CD14-positive monocyte (primary cell): ENCODE data around the gene LRRC4C. TPM values are rescaled to one million over a fixed set of nuclear protein-coding genes. Genes with fewer than 3 reads are reported as not detected.
"Not testable (repeated sequence)": the region's sequence is repeated elsewhere in the genome, so short reads cannot be mapped to it uniquely, and the experiment has no call there.

ENCODE experiments used
- DNase-seq, 3 donors: peaks; one replicate each; pipeline ENCODE4 v3.0.0-alpha.2; 2011 to 2022
- H2AFZ ChIP-seq: 2 replicates; pipeline ENCODE4 v1.6.0; 2012; ENCODE audit warnings: mild to moderate bottlenecking, low read depth, low read length, inconsistent platforms; ENCODE audit not compliant: insufficient read depth, poor library complexity, severe bottlenecking
- H3K27ac ChIP-seq, 2 donors: 1 replicate in 1 of 2; 2 replicates in 1 of 2; pipeline ENCODE4 v1.5.1; 2012 to 2013; ENCODE audit warnings: low read length in 2 of 2, control low read depth in 1 of 2, inconsistent platforms in 1 of 2, low read depth in 1 of 2, mild to moderate bottlenecking in 1 of 2
- H3K27me3 ChIP-seq, 2 donors: one replicate each; pipeline versions ENCODE4 v1.6.0 to v1.6.1; 2011 to 2013; ENCODE audit warnings: low read length in 2 of 2; ENCODE audit not compliant: control insufficient read depth in 2 of 2, insufficient read depth in 2 of 2
- H3K36me3 ChIP-seq, 2 donors: replicated peaks in 1 of 2; 1 replicate in 1 of 2; 2 replicates in 1 of 2; pipeline versions ENCODE4 v1.5.1 to v1.6.1; 2012 to 2013; ENCODE audit warnings: low read length in 2 of 2, control low read depth in 1 of 2, inconsistent platforms in 1 of 2, mild to moderate bottlenecking in 1 of 2; ENCODE audit not compliant: insufficient read depth in 2 of 2, control insufficient read depth in 1 of 2
- H3K4me1 ChIP-seq, 2 donors: 1 replicate in 1 of 2; 2 replicates in 1 of 2; pipeline versions ENCODE4 v1.5.1 to v1.6.1; 2012 to 2013; ENCODE audit warnings: low read length in 2 of 2, control low read depth in 1 of 2, inconsistent platforms in 1 of 2, mild to moderate bottlenecking in 1 of 2, moderate library complexity in 1 of 2; ENCODE audit not compliant: insufficient read depth in 2 of 2, control insufficient read depth in 1 of 2
- H3K4me2 ChIP-seq: replicated peaks from 2 replicates; pipeline ENCODE3; 2012; ENCODE audit warnings: low read length, moderate library complexity, mild to moderate bottlenecking; ENCODE audit not compliant: poor library complexity, severe bottlenecking; ENCODE audit errors: extremely low read depth
- H3K4me3 ChIP-seq, 3 experiments: fragments of 200-600 bp in 1 of 3; sonication (generic) in 1 of 3; replicated peaks in 1 of 3; 1 replicate in 2 of 3; 2 replicates in 1 of 3; pipeline ENCODE4 v1.5.1; 2011 to 2013; ENCODE audit warnings: low read length in 3 of 3, mild to moderate bottlenecking in 3 of 3, control low read depth in 2 of 3, low read depth in 2 of 3, inconsistent platforms in 1 of 3, moderate library complexity in 1 of 3
- H3K79me2 ChIP-seq: 2 replicates; pipeline ENCODE4 v1.6.0; 2012; ENCODE audit warnings: mild to moderate bottlenecking, control low read depth, inconsistent platforms, low read length, moderate library complexity; ENCODE audit not compliant: insufficient read depth
- H3K9ac ChIP-seq: 2 replicates; pipeline ENCODE4 v1.6.0; 2017; ENCODE audit warnings: low read length, mild to moderate bottlenecking; ENCODE audit not compliant: insufficient read depth, poor library complexity, severe bottlenecking
- H3K9me3 ChIP-seq, 2 donors: replicated peaks in 1 of 2; 1 replicate in 1 of 2; 2 replicates in 1 of 2; pipeline versions ENCODE4 v1.5.1 to v1.6.1; 2012 to 2013; ENCODE audit warnings: low read length in 2 of 2, control low read depth in 1 of 2; ENCODE audit not compliant: control insufficient read depth in 1 of 2, insufficient read depth in 1 of 2
- H4K20me1 ChIP-seq: 2 replicates; pipeline ENCODE4 v1.6.0; 2012; ENCODE audit warnings: mild to moderate bottlenecking, low read length, control low read depth, moderate library complexity; ENCODE audit not compliant: insufficient read depth
- H3K27ac Mint-ChIP-seq, 7 donors: one replicate each; pipeline ENCODE4 v1.8.0; 2020; ENCODE audit warnings: mild to moderate bottlenecking in 7 of 7, mixed read lengths in 7 of 7, moderate library complexity in 6 of 7, inconsistent platforms in 2 of 7
- H3K27me3 Mint-ChIP-seq, 3 donors: one replicate each; pipeline ENCODE4 v1.8.0; 2021 to 2022; ENCODE audit warnings: low read depth in 3 of 3, mild to moderate bottlenecking in 3 of 3, mixed read lengths in 3 of 3, moderate library complexity in 3 of 3, inconsistent platforms in 1 of 3
- H3K36me3 Mint-ChIP-seq, 2 donors: one replicate each; pipeline ENCODE4 v1.8.0; 2020; ENCODE audit warnings: mixed read lengths in 2 of 2, inconsistent platforms in 1 of 2, mild to moderate bottlenecking in 1 of 2
- H3K4me1 Mint-ChIP-seq: one replicate; pipeline ENCODE4 v1.8.0; 2020; ENCODE audit warnings: mild to moderate bottlenecking, mixed read lengths
- H3K4me3 Mint-ChIP-seq, 2 donors: one replicate each; pipeline ENCODE4 v1.8.0; 2020; ENCODE audit warnings: mild to moderate bottlenecking in 2 of 2, mixed read lengths in 2 of 2, moderate library complexity in 1 of 2
- H3K9me3 Mint-ChIP-seq, 7 donors: one replicate each; pipeline ENCODE4 v1.8.0; 2020 to 2022; ENCODE audit warnings: mixed read lengths in 7 of 7, mild to moderate bottlenecking in 6 of 7, moderate library complexity in 6 of 7, inconsistent platforms in 2 of 7
- CTCF ChIP-seq: fragments of 200-600 bp; IDR thresholded peaks from one replicate; pipeline ENCODE4 v1.8.0; 2022; ENCODE audit warnings: antibody characterized with exemption, mild to moderate bottlenecking
- WGBS: methylation state at CpG from one replicate; pipeline ENCODE4 v1.1.5; 2013; ENCODE audit warnings: missing lambda C conversion rate; ENCODE audit not compliant: insufficient coverage; 5-methylcytosine and 5-hydroxymethylcytosine counted together
- intact Hi-C, 2 donors: fragments of 100-400 bp; cut with micrococcal nuclease; formaldehyde crosslinking; loops; one replicate each; pipeline versions ENCODE4 v1.15.0 to v1.15.1; 2023
- polyA plus RNA-seq, 3 donors: library from polyadenylated mRNA; depleted of rRNA in 1 of 3; unstranded in 2 of 3; stranded (reverse) in 1 of 3; fragments of 300-500 nt in 2 of 3; fragments of >200 nt in 1 of 3; fragmentation: Illumina TruSeq in 2 of 3; gene quantifications; 1 replicate in 2 of 3; 2 replicates in 1 of 3; pipeline ENCODE4 v1.2.3, GENCODE V29; 2012 to 2021

LRRC4C gene
- polyA plus RNA-seq, 3 donors = not detected

GRCh38 chr11:40168414-40168813 lies 1291.0 kb downstream of the LRRC4C start:
- Mint-ChIP-seq H3K36me3 (no peaks in the 10 kb centered on the region), H3K9me3 (peaks cover 0 to 11% (median 3%) of the 10 kb centered on the region in 7 donors), H3K4me1 (no peaks in the 10 kb centered on the region), H3K27me3 (peaks cover 0 to 1% (median 0%) of the 10 kb centered on the region in 3 donors), H3K4me3 (no peak overlapping the region), H3K27ac (no peak overlapping the region)
- Histone ChIP-seq H3K4me3 (no peak overlapping the region), H3K9ac (no peak overlapping the region), H3K4me1 (no peaks in the 10 kb centered on the region), H3K27ac (no peak overlapping the region), H3K4me2 (no peak overlapping the region), H3K27me3 (no peaks in the 10 kb centered on the region), H3K36me3 (no peaks in the 10 kb centered on the region), H3K9me3 (peaks cover 0 to 8% of the 10 kb centered on the region in 2 donors), H3K79me2 (no peaks in the 10 kb centered on the region), H4K20me1 (no peaks in the 10 kb centered on the region), H2AFZ (no peak overlapping the region)
- DNase-seq = no peak
- TF ChIP-seq CTCF = no peak
- WGBS = no CpG with 5 or more reads among the region's 1 CpG
- intact Hi-C loops = no loop called here

- DNase-seq, H3K4me1 Mint-ChIP-seq, H3K27me3 Mint-ChIP-seq, H2AFZ ChIP-seq, H3K27ac Mint-ChIP-seq, H3K4me2 ChIP-seq, H3K4me1 ChIP-seq, H3K27me3 ChIP-seq, H3K9me3 ChIP-seq, H3K36me3 ChIP-seq, H4K20me1 ChIP-seq, H3K9ac ChIP-seq, intact Hi-C loops, H3K4me3 ChIP-seq, H3K27ac ChIP-seq, H3K79me2 ChIP-seq, H3K36me3 Mint-ChIP-seq, H3K4me3 Mint-ChIP-seq: not testable (repeated sequence)
- H3K9me3 Mint-ChIP-seq = peaks cover 0 to 11% (median 5%) of the 10 kb centered on the region in 7 donors
- WGBS = 90% methylated on average over 3 of the region's 5 CpGs
Observed at GRCh38 chr11:40167805-40168204, 1291.6 kb downstream of the LRRC4C start.
